ENCODE measurements around the gene BEND2. TPM values are rescaled to one million over a fixed set of nuclear protein-coding genes. Genes with fewer than 3 reads are reported as not detected.

BEND2 gene
- total RNA-seq, 1 experiment from 2014 or later = not detected

GRCh38 chrX:18146954-18147353 lies 73.7 kb downstream of the BEND2 start:
- Mint-ChIP-seq H3K9me3 (peaks cover 62 to 64% of the 10 kb centered on the region in 2 experiments), H3K27ac (no peak overlapping the region)

More at GRCh38 chrX:18146954-18147353, 73.7 kb downstream of the BEND2 start:
- WGBS (ENCODE audit: extremely low coverage, insufficient read length, low lambda C conversion rate) = no CpG with 5 or more reads among the region's 6 CpGs
- Histone ChIP-seq H4K5ac (ENCODE audit: insufficient read length, low read depth, low read length) (no peak overlapping the region), H3K9ac (ENCODE audit: extremely low read depth, insufficient read length, low read length) (no peak overlapping the region), H3K14ac (ENCODE audit: insufficient read depth, low read length) (no peak overlapping the region), H3K4me2 (ENCODE audit: insufficient read depth, insufficient read length, low read length) (no peak overlapping the region), H2AFZ (ENCODE audit: low read length) (no peak overlapping the region), H3K79me1 (ENCODE audit: insufficient read depth, low read depth, low read length, poor library complexity, severe bottlenecking) (no peaks in the 10 kb centered on the region), H3K79me2 (ENCODE audit: insufficient read depth, low read length) (no peaks in the 10 kb centered on the region), H2BK5ac (ENCODE audit: insufficient read length, low read length) (no peak overlapping the region), H3K27ac (ENCODE audit: insufficient read length, low read depth, low read length) (no peak overlapping the region), H4K20me1 (ENCODE audit: control insufficient read depth, insufficient read depth, insufficient read length) (no peaks in the 10 kb centered on the region), H3K23ac (ENCODE audit: insufficient read length, low read depth, low read length) (no peak overlapping the region), H2BK20ac (ENCODE audit: low read depth, low read length, poor library complexity, severe bottlenecking) (no peak overlapping the region), H3K18ac (ENCODE audit: insufficient read length, low read depth, low read length) (no peak overlapping the region), H4K91ac (ENCODE audit: insufficient read length, low read depth, low read length) (no peak overlapping the region), H3K4me1 (ENCODE audit: insufficient read depth, low read length) (no peaks in the 10 kb centered on the region), H4K8ac (replicated peaks; ENCODE audit: insufficient read length, low read depth, low read length) (no peak overlapping the region), H3K23me2 (ENCODE audit: insufficient read length, low read depth, low read length, poor library complexity, severe bottlenecking) (no peaks in the 10 kb centered on the region), H3K9me3 (ENCODE audit: control insufficient read depth, low read depth, low read length) (peaks cover 42% of the 10 kb centered on the region), H2BK15ac (ENCODE audit: low read depth, low read length) (no peak overlapping the region), H3T11ph (ENCODE audit: low read length) (no peak overlapping the region), H2BK120ac (ENCODE audit: low read depth, low read length, poor library complexity, severe bottlenecking) (no peak overlapping the region), H2AK5ac (ENCODE audit: insufficient read length, low read length) (no peak overlapping the region), H3K27me3 (ENCODE audit: insufficient read depth, low read length) (no peaks in the 10 kb centered on the region), H3K56ac (ENCODE audit: insufficient read length, low read depth, low read length) (no peak overlapping the region), H3K4ac (ENCODE audit: low read depth, low read length) (no peak overlapping the region), H2BK12ac (ENCODE audit: insufficient read length, low read depth, low read length) (no peak overlapping the region)
- TF ChIP-seq, protein P1, sequence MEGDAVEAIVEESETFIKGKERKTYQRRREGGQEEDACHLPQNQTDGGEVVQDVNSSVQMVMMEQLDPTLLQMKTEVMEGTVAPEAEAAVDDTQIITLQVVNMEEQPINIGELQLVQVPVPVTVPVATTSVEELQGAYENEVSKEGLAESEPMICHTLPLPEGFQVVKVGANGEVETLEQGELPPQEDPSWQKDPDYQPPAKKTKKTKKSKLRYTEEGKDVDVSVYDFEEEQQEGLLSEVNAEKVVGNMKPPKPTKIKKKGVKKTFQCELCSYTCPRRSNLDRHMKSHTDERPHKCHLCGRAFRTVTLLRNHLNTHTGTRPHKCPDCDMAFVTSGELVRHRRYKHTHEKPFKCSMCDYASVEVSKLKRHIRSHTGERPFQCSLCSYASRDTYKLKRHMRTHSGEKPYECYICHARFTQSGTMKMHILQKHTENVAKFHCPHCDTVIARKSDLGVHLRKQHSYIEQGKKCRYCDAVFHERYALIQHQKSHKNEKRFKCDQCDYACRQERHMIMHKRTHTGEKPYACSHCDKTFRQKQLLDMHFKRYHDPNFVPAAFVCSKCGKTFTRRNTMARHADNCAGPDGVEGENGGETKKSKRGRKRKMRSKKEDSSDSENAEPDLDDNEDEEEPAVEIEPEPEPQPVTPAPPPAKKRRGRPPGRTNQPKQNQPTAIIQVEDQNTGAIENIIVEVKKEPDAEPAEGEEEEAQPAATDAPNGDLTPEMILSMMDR (conservative IDR thresholded peaks at IDR 0.05) = no peak
- H3K4me1 Mint-ChIP-seq = no peaks in the 10 kb centered on the region
- H3K4me3 Mint-ChIP-seq = peak overlapping the region in 1 of 2 experiments; percentile 24; a peak in 1 of 5 replicates
- peak; percentile 29 for DNase-seq
- H3K27me3 Mint-ChIP-seq (ENCODE audit: low read depth) = no peaks in the 10 kb centered on the region; the same call in 1 of the 2 replicates
- H3K36me3 Mint-ChIP-seq (ENCODE audit: insufficient read depth in 1 of 3, low read depth in 3 of 3) = no peaks in the 10 kb centered on the region; a peak in 2 of 7 replicates
